IMR-90 (cell line): ENCODE results near the gene AP2M1. TPM values are rescaled to one million over a fixed set of nuclear protein-coding genes. Genes with fewer than 3 reads are reported as not detected.

ENCODE experiments used
- ATAC-seq: fragments of 200-7000 bp; cut with Tn5 transposase; 2 replicates; pipeline ENCODE4 v1.9.1; 2020; ENCODE audit warnings: low read depth, mild to moderate bottlenecking, moderate library complexity
- BruUV-seq: library from RNA; stranded (reverse); fragments of 400-500 nt; replicated peaks from 2 replicates; lab custom pipeline; 2021; lab: Mats Ljungman, UMichigan
- CTCF ChIA-PET: fragments of 300-600 bp; formaldehyde crosslinking; extraction: SDS; loops from one replicate; lab custom pipeline; 2021; ENCODE audit warnings: antibody characterized with exemption; lab: Yijun Ruan, JAX
- POLR2A ChIA-PET: fragments of 300-600 bp; sonication (Branson Sonifier 250); formaldehyde crosslinking; loops from one replicate; lab custom pipeline; 2022; ENCODE audit warnings: antibody characterized with exemption; ENCODE audit not compliant: unreplicated experiment; lab: Charles Lee
- DNase-seq: peaks from one replicate; pipeline ENCODE4 v3.0.0; 2013
- H2AFZ ChIP-seq: replicated peaks from 2 replicates; pipeline ENCODE3; 2013; ENCODE audit warnings: low read length, mild to moderate bottlenecking; ENCODE audit not compliant: poor library complexity
- H2AK5ac ChIP-seq: 2 replicates; pipeline ENCODE4 v1.6.1; 2013; ENCODE audit warnings: low read depth, low read length, inconsistent platforms
- H2AK9ac ChIP-seq: replicated peaks from 2 replicates; pipeline ENCODE3; 2013; ENCODE audit warnings: mild to moderate bottlenecking, low read depth, low read length, moderate library complexity; ENCODE audit not compliant: poor library complexity
- H2BK120ac ChIP-seq: 2 replicates; pipeline ENCODE4 v1.6.1; 2013; ENCODE audit warnings: low read depth, low read length, inconsistent platforms
- H2BK15ac ChIP-seq: 3 replicates; pipeline ENCODE4 v1.6.1; 2013; ENCODE audit warnings: low read depth, low read length, inconsistent platforms
- H2BK20ac ChIP-seq: 2 replicates; pipeline ENCODE4 v1.6.1; 2013; ENCODE audit warnings: low read depth, mild to moderate bottlenecking, inconsistent platforms, low read length, moderate library complexity
- H2BK5ac ChIP-seq: 2 replicates; pipeline ENCODE4 v1.6.1; 2013; ENCODE audit warnings: mild to moderate bottlenecking, low read depth, low read length, inconsistent platforms; ENCODE audit not compliant: poor library complexity, severe bottlenecking
- H3K14ac ChIP-seq: replicated peaks from 2 replicates; pipeline ENCODE4 v1.6.1; 2013; ENCODE audit warnings: low read depth, low read length, inconsistent platforms
- H3K18ac ChIP-seq: 2 replicates; pipeline ENCODE4 v1.6.1; 2013; ENCODE audit warnings: low read depth, low read length, control low read depth
- H3K23ac ChIP-seq: 2 replicates; pipeline ENCODE4 v1.6.1; 2013; ENCODE audit warnings: low read depth, low read length, inconsistent platforms
- H3K27ac ChIP-seq: 2 replicates; pipeline ENCODE4 v1.5.1; 2013; ENCODE audit warnings: mild to moderate bottlenecking, control low read depth, low read length; ENCODE audit not compliant: insufficient read depth
- H3K27me3 ChIP-seq: 2 replicates; pipeline ENCODE4 v1.6.1; 2013; ENCODE audit warnings: low read length; ENCODE audit not compliant: control insufficient read depth, insufficient read depth
- H3K36me3 ChIP-seq: 2 replicates; pipeline ENCODE4 v1.6.1; 2013; ENCODE audit warnings: low read length, mixed read lengths; ENCODE audit not compliant: control insufficient read depth, insufficient read depth
- H3K4ac ChIP-seq: 2 replicates; pipeline ENCODE4 v1.6.1; 2013; ENCODE audit warnings: low read depth, low read length, inconsistent platforms
- H3K4me1 ChIP-seq: 2 replicates; pipeline ENCODE4 v1.6.1; 2013; ENCODE audit warnings: low read length, mixed read lengths; ENCODE audit not compliant: control insufficient read depth, insufficient read depth
- H3K4me2 ChIP-seq: 2 replicates; pipeline ENCODE4 v1.6.1; 2013; ENCODE audit warnings: low read depth, mild to moderate bottlenecking, control low read depth, low read length, moderate library complexity
- H3K4me3 ChIP-seq: 2 replicates; pipeline ENCODE4 v1.5.1; 2013; ENCODE audit warnings: low read depth, mild to moderate bottlenecking, control low read depth, low read length, moderate library complexity; ENCODE audit not compliant: insufficient read depth
- H3K56ac ChIP-seq: 2 replicates; pipeline ENCODE4 v1.6.1; 2013; ENCODE audit warnings: low read length, inconsistent platforms; ENCODE audit not compliant: insufficient read depth; ENCODE audit errors: extremely low read depth
- H3K79me1 ChIP-seq, 2 experiments: 2 replicates each; pipeline ENCODE4 v1.6.1; 2013; ENCODE audit warnings: low read length in 2 of 2, inconsistent platforms in 1 of 2, low read depth in 1 of 2
- H3K9ac ChIP-seq: 2 replicates; pipeline ENCODE4 v1.6.1; 2013; ENCODE audit warnings: low read depth, low read length, control low read depth
- H3K9me1 ChIP-seq: 2 replicates; pipeline ENCODE4 v1.6.1; 2013; ENCODE audit warnings: low read length, inconsistent platforms; ENCODE audit not compliant: insufficient read depth
- H3K9me3 ChIP-seq: 2 replicates; pipeline ENCODE4 v1.6.1; 2013; ENCODE audit warnings: low read length; ENCODE audit not compliant: control insufficient read depth, insufficient read depth
- H4K20me1 ChIP-seq: 2 replicates; pipeline ENCODE4 v1.6.1; 2013; ENCODE audit warnings: low read length, inconsistent platforms; ENCODE audit not compliant: insufficient read depth
- H4K5ac ChIP-seq: 2 replicates; pipeline ENCODE4 v1.6.1; 2013; ENCODE audit warnings: mild to moderate bottlenecking, low read depth, low read length, control low read depth
- H4K8ac ChIP-seq, 2 experiments: 2 replicates each; pipeline ENCODE4 v1.6.1; 2013; ENCODE audit warnings: low read depth in 2 of 2, low read length in 2 of 2, control low read depth in 1 of 2, inconsistent platforms in 1 of 2
- H4K91ac ChIP-seq: 2 replicates; pipeline ENCODE4 v1.6.1; 2013; ENCODE audit warnings: low read depth, low read length, inconsistent platforms; ENCODE audit not compliant: insufficient read depth
- CEBPB ChIP-seq: IDR thresholded peaks from 2 replicates; pipeline ENCODE4 v1.6.1; 2012; ENCODE audit warnings: low read depth, low read length, improper control_type of control experiment
- CHD1 ChIP-seq: IDR thresholded peaks from 2 replicates; pipeline ENCODE4 v1.6.1; 2012; ENCODE audit warnings: low read depth, low read length, improper control_type of control experiment
- FOS ChIP-seq: fragments of 150-350 bp; IDR thresholded peaks from 2 replicates; pipeline ENCODE4 v1.6.1; 2016; ENCODE audit warnings: low read depth, low read length
- MAFK ChIP-seq: IDR thresholded peaks from 2 replicates; pipeline ENCODE4 v1.6.1; 2012; ENCODE audit warnings: low read depth, low read length, improper control_type of control experiment
- MAZ ChIP-seq: IDR thresholded peaks from 2 replicates; pipeline ENCODE4 v1.6.1; 2012; ENCODE audit warnings: low read depth, mild to moderate bottlenecking, low read length, improper control_type of control experiment, moderate library complexity, borderline replicate concordance
- MXI1 ChIP-seq: IDR thresholded peaks from 2 replicates; pipeline ENCODE4 v1.6.1; 2012; ENCODE audit warnings: low read depth, mild to moderate bottlenecking, low read length, moderate library complexity, borderline replicate concordance
- RAD21 ChIP-seq: IDR thresholded peaks from 2 replicates; pipeline ENCODE4 v1.6.1; 2012; ENCODE audit warnings: low read length, improper control_type of control experiment
- RCOR1 ChIP-seq: IDR thresholded peaks from 2 replicates; pipeline ENCODE4 v1.6.1; 2012; ENCODE audit warnings: mild to moderate bottlenecking, low read length, improper control_type of control experiment; ENCODE audit not compliant: insufficient replicate concordance
- SMC3 ChIP-seq: fragments of 150-350 bp; IDR thresholded peaks from 2 replicates; pipeline ENCODE4 v1.6.1; 2016; ENCODE audit warnings: low read depth, mild to moderate bottlenecking, antibody characterized with exemption, low read length, moderate library complexity
- WGBS, 2 experiments: methylation state at CpG; one replicate each; pipeline versions ENCODE4 v1.1.5 to v1.1.7; 2013; ENCODE audit warnings: missing lambda C conversion rate in 2 of 2; ENCODE audit not compliant: insufficient read length in 1 of 2; ENCODE audit errors: extremely low coverage in 2 of 2; 5-methylcytosine and 5-hydroxymethylcytosine counted together
- dilution Hi-C: fragments of 300-500 bp; cut with HindIII; formaldehyde crosslinking; loops from one replicate; pipeline ENCODE4 v1.14.3; 2018; ENCODE audit warnings: low sequenced_read_pairs; ENCODE audit not compliant: unreplicated experiment
- in situ Hi-C: fragments of 300-500 bp; cut with MboI; formaldehyde crosslinking; loops from 3 replicates; pipeline ENCODE4 v1.14.3; 2019; ENCODE audit warnings: low sequenced_read_pairs, inconsistent platforms, mixed read lengths
- intact Hi-C: fragments of 100-400 bp; cut with micrococcal nuclease; formaldehyde crosslinking; loops from 2 replicates; pipeline ENCODE4 v1.10.0; 2022
- polyA plus RNA-seq, 3 experiments: library from polyadenylated mRNA; depleted of rRNA; stranded (reverse); fragments of >200 nt; gene quantifications; 2 replicates each; pipeline ENCODE4 v1.2.3, GENCODE V29; 2012; ENCODE audit warnings: low replicate concordance in 1 of 3
- total RNA-seq: library from RNA; depleted of rRNA; stranded (reverse); fragments of >200 nt; gene quantifications from 2 replicates; pipeline ENCODE4 v1.2.3, GENCODE V29; 2012
- TF ChIP-seq, protein P1 (sequence below): fragments of 150-350 bp; IDR thresholded peaks from 2 replicates; pipeline ENCODE4 v1.6.1; 2017; ENCODE audit warnings: mild to moderate bottlenecking, antibody characterized with exemption, low read length, low read depth
- TF ChIP-seq, protein P2 (sequence below): conservative IDR thresholded peaks from 2 replicates; pipeline ENCODE4 v1.5.1; 2012; ENCODE audit warnings: mild to moderate bottlenecking, low read depth, low read length, improper control_type of control experiment

Gene AP2M1
- total and polyA plus RNA-seq, 2 of the 4 experiments (the other 2 are of a cell fraction): 876 to 1,065 TPM

DNA sequence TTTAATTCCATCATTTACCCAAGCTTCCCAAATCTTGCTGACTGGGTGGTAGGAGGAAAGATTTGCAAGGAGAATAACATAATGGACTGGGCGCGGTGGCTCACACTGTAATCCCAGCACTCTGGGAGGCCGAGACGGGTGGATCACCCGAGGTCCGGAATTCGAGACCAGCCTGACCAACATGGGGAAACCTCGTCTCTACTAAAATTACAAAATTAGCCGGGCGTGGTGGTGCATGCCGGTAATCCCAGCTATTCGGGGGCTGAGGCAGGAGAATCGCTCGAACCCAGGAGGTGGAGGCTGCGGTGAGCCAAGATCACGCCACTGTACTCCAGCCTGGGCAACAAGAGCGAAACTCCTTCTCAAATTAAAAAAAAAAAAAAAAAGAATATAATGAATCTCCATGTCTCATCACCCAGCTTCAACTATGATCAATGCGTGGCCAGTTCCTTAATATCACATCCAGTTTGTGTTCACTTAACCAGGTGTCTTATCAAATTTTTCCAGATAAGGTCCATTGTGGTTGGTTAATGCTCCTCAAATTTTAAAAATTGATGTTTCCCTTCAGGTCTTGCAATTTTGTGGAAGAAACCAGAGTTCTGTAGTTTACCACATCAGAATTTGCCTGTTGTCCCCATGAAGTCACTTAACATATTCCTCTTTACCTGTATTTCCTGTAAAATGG lies 10.0 kb downstream of the AP2M1 start:
- H2BK15ac ChIP-seq: no peak overlapping the region
- no peak overlapping the region for H3K14ac ChIP-seq
- CTCF ChIA-PET: interaction anchor here (0.5 kb wide), 1 partner anchor 293 kb away, joined by 3 read pairs; no protein-coding TSS in a partner anchor
- peaks cover 67% of the 10 kb centered on the region for H3K36me3 ChIP-seq
- 0 out of 2 replicates have a peak, but pooled peaks cover 8% of the 10 kb centered on the region for H3K9me1 ChIP-seq
- TF ChIP-seq RAD21 (no peak), CHD1 (no peak), RCOR1 (no peak), MXI1 (no peak), MAZ (no peak), CEBPB (no peak), SMC3 (no peak), FOS (no peak), MAFK (no peak)
- TF ChIP-seq, protein P1, sequence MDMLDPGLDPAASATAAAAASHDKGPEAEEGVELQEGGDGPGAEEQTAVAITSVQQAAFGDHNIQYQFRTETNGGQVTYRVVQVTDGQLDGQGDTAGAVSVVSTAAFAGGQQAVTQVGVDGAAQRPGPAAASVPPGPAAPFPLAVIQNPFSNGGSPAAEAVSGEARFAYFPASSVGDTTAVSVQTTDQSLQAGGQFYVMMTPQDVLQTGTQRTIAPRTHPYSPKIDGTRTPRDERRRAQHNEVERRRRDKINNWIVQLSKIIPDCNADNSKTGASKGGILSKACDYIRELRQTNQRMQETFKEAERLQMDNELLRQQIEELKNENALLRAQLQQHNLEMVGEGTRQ: no peak
- TF ChIP-seq, protein P2, sequence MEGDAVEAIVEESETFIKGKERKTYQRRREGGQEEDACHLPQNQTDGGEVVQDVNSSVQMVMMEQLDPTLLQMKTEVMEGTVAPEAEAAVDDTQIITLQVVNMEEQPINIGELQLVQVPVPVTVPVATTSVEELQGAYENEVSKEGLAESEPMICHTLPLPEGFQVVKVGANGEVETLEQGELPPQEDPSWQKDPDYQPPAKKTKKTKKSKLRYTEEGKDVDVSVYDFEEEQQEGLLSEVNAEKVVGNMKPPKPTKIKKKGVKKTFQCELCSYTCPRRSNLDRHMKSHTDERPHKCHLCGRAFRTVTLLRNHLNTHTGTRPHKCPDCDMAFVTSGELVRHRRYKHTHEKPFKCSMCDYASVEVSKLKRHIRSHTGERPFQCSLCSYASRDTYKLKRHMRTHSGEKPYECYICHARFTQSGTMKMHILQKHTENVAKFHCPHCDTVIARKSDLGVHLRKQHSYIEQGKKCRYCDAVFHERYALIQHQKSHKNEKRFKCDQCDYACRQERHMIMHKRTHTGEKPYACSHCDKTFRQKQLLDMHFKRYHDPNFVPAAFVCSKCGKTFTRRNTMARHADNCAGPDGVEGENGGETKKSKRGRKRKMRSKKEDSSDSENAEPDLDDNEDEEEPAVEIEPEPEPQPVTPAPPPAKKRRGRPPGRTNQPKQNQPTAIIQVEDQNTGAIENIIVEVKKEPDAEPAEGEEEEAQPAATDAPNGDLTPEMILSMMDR: no peak
- dilution Hi-C loops (no loop called here), intact Hi-C loops (loop anchor here (1.0 kb wide), 1 partner anchor 7 kb away; no protein-coding TSS in a partner anchor), in situ Hi-C loops (no loop called here)
- 92% methylated on average over 9 of the region's 18 CpGs; no CpG with 5 or more reads in 1 of the 2 experiments for WGBS, 2 experiments
- H3K9me3 ChIP-seq: no peaks in the 10 kb centered on the region
- no peak overlapping the region for H3K27ac ChIP-seq
- no peak overlapping the region for H3K18ac ChIP-seq
- H3K23ac ChIP-seq: no peak overlapping the region
- H3K27me3 ChIP-seq: no peaks in the 10 kb centered on the region
- H3K4ac ChIP-seq: no peak overlapping the region; the same call in 1 of the 2 replicates
- POLR2A ChIA-PET: interaction anchor here (0.6 to 0.7 kb wide), 2 partner anchors 38 to 705 kb away, joined by 3 read pairs; no protein-coding TSS in a partner anchor
- H3K79me1 ChIP-seq: peaks cover 37 to 66% of the 10 kb centered on the region in 2 experiments
- H2AK9ac ChIP-seq: no peak overlapping the region
- H2BK20ac ChIP-seq: no peak overlapping the region
- H3K56ac ChIP-seq: no peak overlapping the region
- no peak overlapping the region for H3K4me2 ChIP-seq
- ATAC-seq (no peak), DNase-seq (no peak)
- H4K5ac ChIP-seq: no peak overlapping the region; the same call in 1 of the 2 replicates
- H3K4me1 ChIP-seq: peaks cover 3% of the 10 kb centered on the region; the same call in 1 of the 2 replicates
- no peak overlapping the region for H4K91ac ChIP-seq
- H3K9ac ChIP-seq: no peak overlapping the region
- H4K8ac ChIP-seq: peak overlapping the region in 1 of 2 experiments; percentile 86; a peak in 1 of 4 replicates
- no peak overlapping the region for H2AK5ac ChIP-seq
- peak overlapping the region; percentile 27 for H2BK5ac ChIP-seq
- H3K4me3 ChIP-seq: no peak overlapping the region
- BruUV-seq: no TSS peak
- H2AFZ ChIP-seq: no peak overlapping the region
- H2BK120ac ChIP-seq: no peak overlapping the region
- H4K20me1 ChIP-seq: peaks cover 32% of the 10 kb centered on the region
